Peyer's patch (tissue), 4 donors: Measurements from ENCODE around the gene CHAF1A. TPM values are rescaled to one million over a fixed set of nuclear protein-coding genes. Genes with fewer than 3 reads are reported as not detected.

Experiments used
- DNase-seq, 3 donors: peaks; one replicate each; pipeline ENCODE4 v3.0.0-alpha.2; 2017 to 2019
- H3K27ac ChIP-seq, 4 donors: fragments of 200-600 bp; sonication (generic); one replicate each; pipeline ENCODE4 v1.5.1; 2016 to 2019
- H3K27me3 ChIP-seq, 2 donors: fragments of 200-600 bp; sonication (generic); one replicate each; pipeline ENCODE4 v1.5.1; 2019
- H3K36me3 ChIP-seq, 3 donors: fragments of 200-600 bp; sonication (generic); one replicate each; pipeline ENCODE4 v1.5.1; 2016 to 2019
- H3K4me1 ChIP-seq, 4 donors: fragments of 200-600 bp; sonication (generic); one replicate each; pipeline ENCODE4 v1.5.1; 2016 to 2019
- H3K4me3 ChIP-seq, 4 donors: fragments of 200-600 bp; sonication (generic); 1 replicate in 3 of 4; 2 replicates in 1 of 4; pipeline ENCODE4 v1.5.1; 2016 to 2019; ENCODE audit warnings: mild to moderate bottlenecking in 1 of 4
- H3K9me3 ChIP-seq, 4 donors: fragments of 200-600 bp; sonication (generic); one replicate each; pipeline ENCODE4 v1.5.1; 2016 to 2019; ENCODE audit warnings: mild to moderate bottlenecking in 1 of 4
- POLR2A ChIP-seq, 2 donors: fragments of 450-650 bp; IDR thresholded peaks; one replicate each; pipeline ENCODE4 v1.5.1; 2017; ENCODE audit warnings: antibody characterized with exemption in 2 of 2, mild to moderate bottlenecking in 2 of 2, moderate library complexity in 2 of 2
- total RNA-seq, 4 donors: library from RNA; depleted of rRNA; stranded (reverse); fragments of >200 nt; gene quantifications; one replicate each; pipeline ENCODE4 v1.1.0, GENCODE V29; 2016
- TF ChIP-seq, protein P1 (sequence below), 6 experiments: fragments of 450-650 bp in 4 of 6; fragments of 200-600 bp in 2 of 6; sonication (generic) in 1 of 6; IDR thresholded peaks; one replicate each; pipeline ENCODE4 v1.5.1; 2017 to 2019; ENCODE audit warnings: antibody characterized with exemption in 6 of 6, mild to moderate bottlenecking in 3 of 6, moderate library complexity in 1 of 6

The CHAF1A gene
- total RNA-seq, 4 donors from 2014 or later: 7.5 to 66.8 (median 14.4) TPM

- Histone ChIP-seq H3K4me3 (no peak overlapping the region), H3K9me3 (no peaks in the 10 kb centered on the region), H3K4me1 (no peaks in the 10 kb centered on the region), H3K36me3 (peaks cover 0 to 10% (median 0%) of the 10 kb centered on the region in 3 donors), H3K27me3 (no peaks in the 10 kb centered on the region), H3K27ac (no peak overlapping the region)
- TF ChIP-seq, protein P1, sequence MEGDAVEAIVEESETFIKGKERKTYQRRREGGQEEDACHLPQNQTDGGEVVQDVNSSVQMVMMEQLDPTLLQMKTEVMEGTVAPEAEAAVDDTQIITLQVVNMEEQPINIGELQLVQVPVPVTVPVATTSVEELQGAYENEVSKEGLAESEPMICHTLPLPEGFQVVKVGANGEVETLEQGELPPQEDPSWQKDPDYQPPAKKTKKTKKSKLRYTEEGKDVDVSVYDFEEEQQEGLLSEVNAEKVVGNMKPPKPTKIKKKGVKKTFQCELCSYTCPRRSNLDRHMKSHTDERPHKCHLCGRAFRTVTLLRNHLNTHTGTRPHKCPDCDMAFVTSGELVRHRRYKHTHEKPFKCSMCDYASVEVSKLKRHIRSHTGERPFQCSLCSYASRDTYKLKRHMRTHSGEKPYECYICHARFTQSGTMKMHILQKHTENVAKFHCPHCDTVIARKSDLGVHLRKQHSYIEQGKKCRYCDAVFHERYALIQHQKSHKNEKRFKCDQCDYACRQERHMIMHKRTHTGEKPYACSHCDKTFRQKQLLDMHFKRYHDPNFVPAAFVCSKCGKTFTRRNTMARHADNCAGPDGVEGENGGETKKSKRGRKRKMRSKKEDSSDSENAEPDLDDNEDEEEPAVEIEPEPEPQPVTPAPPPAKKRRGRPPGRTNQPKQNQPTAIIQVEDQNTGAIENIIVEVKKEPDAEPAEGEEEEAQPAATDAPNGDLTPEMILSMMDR (IDR thresholded peaks at IDR 0.05): no peak
- TF ChIP-seq POLR2A (IDR thresholded peaks at IDR 0.05): no peak
- DNase-seq: no peak
Measured at GRCh38 chr19:4436231-4436630, 33.8 kb downstream of the CHAF1A start.

- no peaks in the 10 kb centered on the region for H3K27me3 ChIP-seq
- no peak overlapping the region for H3K4me3 ChIP-seq
- no peaks in the 10 kb centered on the region for H3K9me3 ChIP-seq
- TF ChIP-seq, protein P1 (IDR thresholded peaks at IDR 0.05): no peak
- no peak for TF ChIP-seq POLR2A (IDR thresholded peaks at IDR 0.05)
- DNase-seq: no peak
- H3K36me3 ChIP-seq: peaks cover 0 to 10% (median 0%) of the 10 kb centered on the region in 3 donors
- H3K27ac ChIP-seq: no peak overlapping the region
- no peaks in the 10 kb centered on the region for H3K4me1 ChIP-seq
Measured at GRCh38 chr19:4437103-4437502, 34.7 kb downstream of the CHAF1A start.

- no peak overlapping the region for H3K27ac ChIP-seq
- H3K4me3 ChIP-seq: no peak overlapping the region
- H3K36me3 ChIP-seq: peaks cover 0 to under 1% (median 0%) of the 10 kb centered on the region in 3 donors
- TF ChIP-seq POLR2A (IDR thresholded peaks at IDR 0.05): no peak
- TF ChIP-seq, protein P1 (IDR thresholded peaks at IDR 0.05): no peak
- DNase-seq: no peak
- H3K27me3 ChIP-seq: no peaks in the 10 kb centered on the region
- H3K4me1 ChIP-seq: peaks cover 0 to 4% (median 0%) of the 10 kb centered on the region in 4 donors
- H3K9me3 ChIP-seq: no peaks in the 10 kb centered on the region
Measured at GRCh38 chr19:4439243-4439642, 36.8 kb downstream of the CHAF1A start.

DNA sequence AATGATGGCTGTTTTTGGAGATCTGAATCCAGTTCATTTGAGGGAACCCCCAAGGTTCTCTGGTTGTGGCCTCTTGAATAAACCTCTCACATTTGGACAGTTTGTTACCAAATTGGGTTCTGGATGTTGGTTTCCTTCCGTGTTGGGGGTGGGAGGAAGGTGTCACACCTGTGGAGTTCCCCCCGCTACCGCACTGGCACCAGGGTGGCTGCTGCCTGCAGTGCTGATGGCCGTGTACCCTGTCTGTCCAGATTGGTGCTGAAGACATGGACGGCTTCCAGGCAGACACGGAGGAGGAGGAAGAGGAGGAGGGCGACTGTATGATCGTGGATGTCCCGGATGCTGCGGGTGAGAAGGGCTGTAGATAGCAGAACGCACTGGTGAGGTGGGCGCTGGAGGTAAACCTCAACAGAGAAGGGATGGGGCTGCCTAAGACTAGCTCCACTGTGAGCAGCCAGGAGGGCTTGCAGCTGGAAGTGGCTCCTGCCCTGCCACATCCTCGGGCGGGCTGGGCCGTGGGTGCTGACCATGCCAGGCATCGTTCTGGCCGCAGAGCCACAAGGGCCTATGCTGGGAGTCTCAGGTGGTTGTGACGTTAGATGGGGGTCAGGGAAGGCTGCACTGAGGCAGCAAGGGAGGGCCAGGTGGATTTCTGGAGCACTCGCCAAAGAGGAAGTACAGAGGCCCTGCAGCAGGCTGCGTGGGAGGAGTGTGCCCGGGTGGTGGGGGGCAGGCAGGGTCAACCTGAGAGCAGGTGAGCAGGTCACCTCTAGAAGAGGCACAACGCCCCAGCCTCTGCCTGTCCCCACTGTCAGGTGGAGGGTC is 39.8 kb downstream of the CHAF1A start:
- no peaks in the 10 kb centered on the region for H3K9me3 ChIP-seq
- no peak for TF ChIP-seq POLR2A (IDR thresholded peaks at IDR 0.05)
- TF ChIP-seq, protein P1 (IDR thresholded peaks at IDR 0.05): no peak
- H3K36me3 ChIP-seq: peaks cover 0 to 30% (median 0%) of the 10 kb centered on the region in 3 donors
- H3K4me1 ChIP-seq: peaks cover 0 to 4% (median 0%) of the 10 kb centered on the region in 4 donors
- H3K27ac ChIP-seq: peak overlapping the region in 1 of 4 donors; percentile 68
- no peaks in the 10 kb centered on the region for H3K27me3 ChIP-seq
- H3K4me3 ChIP-seq: peak overlapping the region in 1 of 4 donors; percentile 4
- peak in 1 of 3 donors; percentile 62 for DNase-seq

DNA sequence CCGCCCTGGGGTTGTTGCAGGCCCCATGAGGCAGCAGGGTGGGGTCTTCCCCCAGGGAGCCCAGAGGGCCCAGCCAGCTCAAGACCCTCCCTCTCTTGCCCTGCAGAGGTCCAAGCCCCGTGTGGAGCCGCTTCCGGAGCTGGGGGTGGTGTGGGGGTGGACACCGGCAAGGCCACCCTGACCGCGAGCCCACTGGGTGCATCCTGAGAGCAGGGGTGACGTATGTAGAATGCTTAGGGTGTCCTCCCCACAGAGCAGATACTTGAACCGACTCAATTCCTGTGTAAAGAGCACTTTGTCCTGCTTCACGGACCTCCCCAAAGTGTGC is 40.3 kb downstream of the CHAF1A start:
- Histone ChIP-seq H3K36me3 (peaks cover 0 to 36% (median 0%) of the 10 kb centered on the region in 3 donors), H3K4me3 (no peak overlapping the region), H3K27ac (peak overlapping the region in 1 of 4 donors; percentile 68), H3K4me1 (peaks cover 0 to 4% (median 0%) of the 10 kb centered on the region in 4 donors), H3K9me3 (no peaks in the 10 kb centered on the region), H3K27me3 (no peaks in the 10 kb centered on the region)
- no peak for TF ChIP-seq POLR2A (IDR thresholded peaks at IDR 0.05)
- TF ChIP-seq, protein P1 (IDR thresholded peaks at IDR 0.05): no peak
- DNase-seq: no peak
